GM23338 (cell line): Measurements from ENCODE around the gene BMAL1. TPM values are rescaled to one million over a fixed set of nuclear protein-coding genes. Genes with fewer than 3 reads are reported as not detected.

ENCODE experiments used
- ATAC-seq: fragments of 200-7000 bp; cut with Tn5 transposase; 3 replicates; pipeline ENCODE4 v1.9.1; 2020
- DNase-seq: peaks from one replicate; pipeline ENCODE4 v3.0.0-alpha.2; 2015; ENCODE audit warnings: low spot score
- H2AFZ ChIP-seq: fragments of 200-600 bp; sonication (generic); 2 replicates; pipeline ENCODE4 v1.8.0; 2016; ENCODE audit warnings: antibody characterized with exemption, mild to moderate bottlenecking, moderate library complexity
- H3F3A ChIP-seq: fragments of 200-600 bp; sonication (generic); replicated peaks from 2 replicates; pipeline ENCODE4 v1.8.0; 2017; ENCODE audit warnings: antibody characterized with exemption, mixed run types, low read depth
- H3K27ac ChIP-seq: fragments of 200-600 bp; sonication (generic); 2 replicates; pipeline ENCODE4 v1.6.1; 2016; ENCODE audit warnings: low read depth
- H3K27me3 ChIP-seq: fragments of 200-600 bp; sonication (generic); 2 replicates; pipeline ENCODE4 v1.8.0; 2016; ENCODE audit warnings: mild to moderate bottlenecking, mixed run types, moderate library complexity; ENCODE audit not compliant: insufficient read depth
- H3K36me3 ChIP-seq: fragments of 200-600 bp; sonication (generic); 2 replicates; pipeline ENCODE4 v1.8.0; 2016; ENCODE audit warnings: mild to moderate bottlenecking; ENCODE audit not compliant: insufficient read depth
- H3K4me1 ChIP-seq: fragments of 200-600 bp; sonication (generic); 2 replicates; pipeline ENCODE4 v1.8.0; 2016; ENCODE audit warnings: mild to moderate bottlenecking, moderate library complexity; ENCODE audit not compliant: insufficient read depth
- H3K4me2 ChIP-seq: fragments of 200-600 bp; sonication (generic); 2 replicates; pipeline ENCODE4 v1.7.1; 2017; ENCODE audit warnings: mixed run types
- H3K4me3 ChIP-seq: fragments of 200-600 bp; sonication (generic); 2 replicates; pipeline ENCODE4 v1.6.1; 2016; ENCODE audit warnings: mixed run types
- H3K79me2 ChIP-seq: fragments of 200-600 bp; sonication (generic); replicated peaks from 2 replicates; pipeline ENCODE4 v1.8.0; 2017; ENCODE audit warnings: mild to moderate bottlenecking; ENCODE audit not compliant: insufficient read depth
- H3K9me2 ChIP-seq: fragments of 200-600 bp; sonication (generic); 2 replicates; pipeline ENCODE4 v1.8.0; 2017; ENCODE audit not compliant: insufficient read depth
- H4K20me1 ChIP-seq: fragments of 200-600 bp; sonication (generic); replicated peaks from 2 replicates; pipeline ENCODE4 v1.8.0; 2017; ENCODE audit warnings: mild to moderate bottlenecking; ENCODE audit not compliant: insufficient read depth
- H3K27ac Mint-ChIP-seq: 2 replicates; pipeline ENCODE4 v1.8.0; 2020; ENCODE audit warnings: inconsistent platforms, mild to moderate bottlenecking, moderate library complexity, mixed read lengths
- H3K27me3 Mint-ChIP-seq: 3 replicates; pipeline ENCODE4 v1.8.0; 2022; ENCODE audit warnings: low read depth, mild to moderate bottlenecking, moderate library complexity, mixed read lengths, inconsistent platforms; ENCODE audit not compliant: insufficient read depth, poor library complexity
- H3K36me3 Mint-ChIP-seq: 3 replicates; pipeline ENCODE4 v1.8.0; 2021; ENCODE audit warnings: low read depth, mild to moderate bottlenecking, inconsistent platforms, moderate library complexity, mixed read lengths
- H3K4me1 Mint-ChIP-seq: 3 replicates; pipeline ENCODE4 v1.8.0; 2020; ENCODE audit warnings: mild to moderate bottlenecking, inconsistent platforms, mixed read lengths
- H3K4me3 Mint-ChIP-seq: 3 replicates; pipeline ENCODE4 v1.8.0; 2021; ENCODE audit warnings: moderate library complexity, mild to moderate bottlenecking, inconsistent platforms, mixed read lengths
- H3K9me3 Mint-ChIP-seq: 3 replicates; pipeline ENCODE4 v1.8.0; 2020; ENCODE audit warnings: moderate library complexity, mild to moderate bottlenecking, inconsistent platforms, mixed read lengths
- EZH2 ChIP-seq: fragments of 200-600 bp; sonication (generic); IDR thresholded peaks from one replicate; pipeline ENCODE4 v1.8.0; 2017; ENCODE audit warnings: antibody characterized with exemption, mild to moderate bottlenecking, low read depth; ENCODE audit not compliant: unreplicated experiment
- EZH2phosphoT487 ChIP-seq: fragments of 200-600 bp; sonication (generic); IDR thresholded peaks from one replicate; pipeline ENCODE4 v1.8.1; 2018; ENCODE audit warnings: antibody characterized with exemption; ENCODE audit not compliant: unreplicated experiment
- JUNB ChIP-seq: IDR thresholded peaks from one replicate; pipeline ENCODE4 v1.6.1; 2016; ENCODE audit warnings: antibody characterized with exemption; ENCODE audit not compliant: unreplicated experiment
- POLR2AphosphoS5 ChIP-seq: IDR thresholded peaks from 2 replicates; pipeline ENCODE4 v1.6.1; 2016; ENCODE audit warnings: antibody characterized with exemption, low read depth
- STAT1 ChIP-seq: IDR thresholded peaks from one replicate; pipeline ENCODE4 v1.6.1; 2016; ENCODE audit warnings: antibody characterized with exemption; ENCODE audit not compliant: unreplicated experiment
- ZNF114 ChIP-seq: fragments of 250-450 bp; sonication (Bioruptor Pico); IDR thresholded peaks from 2 replicates; pipeline ENCODE4 v1.5.0; 2020; ENCODE audit warnings: mild to moderate bottlenecking, moderate library complexity
- polyA plus RNA-seq: library from polyadenylated mRNA; unstranded; fragments of >200 nt; fragmentation: Nextera tagmentation; extraction: Ambion mirVana; gene quantifications from 2 replicates; pipeline ENCODE4 v1.2.1, GENCODE V29; 2016
- total RNA-seq: library from RNA; depleted of rRNA; stranded (reverse); fragments of >200 nt; shearing (Covaris generic); gene quantifications from 2 replicates; pipeline ENCODE4 v1.2.3, GENCODE V29; 2014
- TF ChIP-seq, protein P1 (sequence below): IDR thresholded peaks from one replicate; pipeline ENCODE4 v1.6.1; 2018; ENCODE audit warnings: antibody characterized with exemption; ENCODE audit not compliant: unreplicated experiment
- TF ChIP-seq, protein P2 (sequence below): IDR thresholded peaks from 2 replicates; pipeline ENCODE4 v1.6.1; 2016; ENCODE audit warnings: antibody characterized with exemption
- TF ChIP-seq, protein P3 (sequence below): fragments of 250-450 bp; sonication (Bioruptor Pico); IDR thresholded peaks from 2 replicates; pipeline ENCODE4 v1.5.0; 2020; ENCODE audit warnings: mild to moderate bottlenecking, moderate library complexity

BMAL1 gene
- total and polyA plus RNA-seq, 2 experiments from 2014 or later: 5.1 to 7.2 TPM

DNA sequence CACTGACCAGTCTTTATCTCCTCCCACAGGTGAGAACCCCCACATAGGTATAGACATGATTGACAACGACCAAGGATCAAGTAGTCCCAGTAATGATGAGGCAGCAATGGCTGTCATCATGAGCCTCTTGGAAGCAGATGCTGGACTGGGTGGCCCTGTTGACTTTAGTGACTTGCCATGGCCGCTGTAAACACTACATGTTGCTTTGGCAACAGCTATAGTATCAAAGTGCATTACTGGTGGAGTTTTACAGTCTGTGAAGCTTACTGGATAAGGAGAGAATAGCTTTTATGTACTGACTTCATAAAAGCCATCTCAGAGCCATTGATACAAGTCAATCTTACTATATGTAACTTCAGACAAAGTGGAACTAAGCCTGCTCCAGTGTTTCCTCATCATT is 109.0 kb downstream of the BMAL1 start (continued):
- TF ChIP-seq ZNF114 (no peak), STAT1 (no peak)

DNA sequence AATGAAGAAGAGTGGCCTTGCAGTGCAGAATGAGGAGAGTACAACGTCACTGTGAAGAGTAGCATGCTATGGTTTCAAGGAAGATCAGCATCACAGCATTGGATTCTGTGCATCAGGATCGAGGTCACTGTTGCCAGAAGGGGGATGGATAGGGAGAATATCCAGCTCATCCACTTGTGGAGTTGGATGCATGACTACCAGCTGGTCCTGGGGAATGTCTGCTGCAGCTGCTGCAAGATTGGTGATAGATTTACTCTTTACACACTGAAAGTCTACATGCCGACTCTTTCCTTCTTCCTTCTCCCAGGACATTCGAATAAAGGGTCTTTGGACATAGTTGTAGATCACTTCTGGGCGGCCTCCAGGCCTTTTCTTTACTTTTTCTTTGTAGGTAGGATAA is 111.2 kb downstream of the BMAL1 start:
- no peak overlapping the region for H3K27ac Mint-ChIP-seq
- H3K36me3 Mint-ChIP-seq: no peaks in the 10 kb centered on the region
- Histone ChIP-seq H3K36me3 (no peaks in the 10 kb centered on the region), H3K9me2 (no peaks in the 10 kb centered on the region), H2AFZ (no peak overlapping the region), H3F3A (no peaks in the 10 kb centered on the region), H3K4me2 (no peak overlapping the region), H4K20me1 (no peaks in the 10 kb centered on the region), H3K4me1 (no peaks in the 10 kb centered on the region), H3K27me3 (no peaks in the 10 kb centered on the region), H3K27ac (no peak overlapping the region), H3K4me3 (no peak overlapping the region), H3K79me2 (no peaks in the 10 kb centered on the region)
- no peaks in the 10 kb centered on the region for H3K9me3 Mint-ChIP-seq
- no peaks in the 10 kb centered on the region for H3K27me3 Mint-ChIP-seq
- TF ChIP-seq, protein P1, sequence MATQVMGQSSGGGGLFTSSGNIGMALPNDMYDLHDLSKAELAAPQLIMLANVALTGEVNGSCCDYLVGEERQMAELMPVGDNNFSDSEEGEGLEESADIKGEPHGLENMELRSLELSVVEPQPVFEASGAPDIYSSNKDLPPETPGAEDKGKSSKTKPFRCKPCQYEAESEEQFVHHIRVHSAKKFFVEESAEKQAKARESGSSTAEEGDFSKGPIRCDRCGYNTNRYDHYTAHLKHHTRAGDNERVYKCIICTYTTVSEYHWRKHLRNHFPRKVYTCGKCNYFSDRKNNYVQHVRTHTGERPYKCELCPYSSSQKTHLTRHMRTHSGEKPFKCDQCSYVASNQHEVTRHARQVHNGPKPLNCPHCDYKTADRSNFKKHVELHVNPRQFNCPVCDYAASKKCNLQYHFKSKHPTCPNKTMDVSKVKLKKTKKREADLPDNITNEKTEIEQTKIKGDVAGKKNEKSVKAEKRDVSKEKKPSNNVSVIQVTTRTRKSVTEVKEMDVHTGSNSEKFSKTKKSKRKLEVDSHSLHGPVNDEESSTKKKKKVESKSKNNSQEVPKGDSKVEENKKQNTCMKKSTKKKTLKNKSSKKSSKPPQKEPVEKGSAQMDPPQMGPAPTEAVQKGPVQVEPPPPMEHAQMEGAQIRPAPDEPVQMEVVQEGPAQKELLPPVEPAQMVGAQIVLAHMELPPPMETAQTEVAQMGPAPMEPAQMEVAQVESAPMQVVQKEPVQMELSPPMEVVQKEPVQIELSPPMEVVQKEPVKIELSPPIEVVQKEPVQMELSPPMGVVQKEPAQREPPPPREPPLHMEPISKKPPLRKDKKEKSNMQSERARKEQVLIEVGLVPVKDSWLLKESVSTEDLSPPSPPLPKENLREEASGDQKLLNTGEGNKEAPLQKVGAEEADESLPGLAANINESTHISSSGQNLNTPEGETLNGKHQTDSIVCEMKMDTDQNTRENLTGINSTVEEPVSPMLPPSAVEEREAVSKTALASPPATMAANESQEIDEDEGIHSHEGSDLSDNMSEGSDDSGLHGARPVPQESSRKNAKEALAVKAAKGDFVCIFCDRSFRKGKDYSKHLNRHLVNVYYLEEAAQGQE: no peak
- TF ChIP-seq EZH2phosphoT487 (no peak), ZNF114 (no peak), JUNB (no peak), POLR2AphosphoS5 (no peak), EZH2 (no peak)
- TF ChIP-seq, protein P2, sequence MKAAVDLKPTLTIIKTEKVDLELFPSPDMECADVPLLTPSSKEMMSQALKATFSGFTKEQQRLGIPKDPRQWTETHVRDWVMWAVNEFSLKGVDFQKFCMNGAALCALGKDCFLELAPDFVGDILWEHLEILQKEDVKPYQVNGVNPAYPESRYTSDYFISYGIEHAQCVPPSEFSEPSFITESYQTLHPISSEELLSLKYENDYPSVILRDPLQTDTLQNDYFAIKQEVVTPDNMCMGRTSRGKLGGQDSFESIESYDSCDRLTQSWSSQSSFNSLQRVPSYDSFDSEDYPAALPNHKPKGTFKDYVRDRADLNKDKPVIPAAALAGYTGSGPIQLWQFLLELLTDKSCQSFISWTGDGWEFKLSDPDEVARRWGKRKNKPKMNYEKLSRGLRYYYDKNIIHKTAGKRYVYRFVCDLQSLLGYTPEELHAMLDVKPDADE: no peak
- TF ChIP-seq, protein P3, sequence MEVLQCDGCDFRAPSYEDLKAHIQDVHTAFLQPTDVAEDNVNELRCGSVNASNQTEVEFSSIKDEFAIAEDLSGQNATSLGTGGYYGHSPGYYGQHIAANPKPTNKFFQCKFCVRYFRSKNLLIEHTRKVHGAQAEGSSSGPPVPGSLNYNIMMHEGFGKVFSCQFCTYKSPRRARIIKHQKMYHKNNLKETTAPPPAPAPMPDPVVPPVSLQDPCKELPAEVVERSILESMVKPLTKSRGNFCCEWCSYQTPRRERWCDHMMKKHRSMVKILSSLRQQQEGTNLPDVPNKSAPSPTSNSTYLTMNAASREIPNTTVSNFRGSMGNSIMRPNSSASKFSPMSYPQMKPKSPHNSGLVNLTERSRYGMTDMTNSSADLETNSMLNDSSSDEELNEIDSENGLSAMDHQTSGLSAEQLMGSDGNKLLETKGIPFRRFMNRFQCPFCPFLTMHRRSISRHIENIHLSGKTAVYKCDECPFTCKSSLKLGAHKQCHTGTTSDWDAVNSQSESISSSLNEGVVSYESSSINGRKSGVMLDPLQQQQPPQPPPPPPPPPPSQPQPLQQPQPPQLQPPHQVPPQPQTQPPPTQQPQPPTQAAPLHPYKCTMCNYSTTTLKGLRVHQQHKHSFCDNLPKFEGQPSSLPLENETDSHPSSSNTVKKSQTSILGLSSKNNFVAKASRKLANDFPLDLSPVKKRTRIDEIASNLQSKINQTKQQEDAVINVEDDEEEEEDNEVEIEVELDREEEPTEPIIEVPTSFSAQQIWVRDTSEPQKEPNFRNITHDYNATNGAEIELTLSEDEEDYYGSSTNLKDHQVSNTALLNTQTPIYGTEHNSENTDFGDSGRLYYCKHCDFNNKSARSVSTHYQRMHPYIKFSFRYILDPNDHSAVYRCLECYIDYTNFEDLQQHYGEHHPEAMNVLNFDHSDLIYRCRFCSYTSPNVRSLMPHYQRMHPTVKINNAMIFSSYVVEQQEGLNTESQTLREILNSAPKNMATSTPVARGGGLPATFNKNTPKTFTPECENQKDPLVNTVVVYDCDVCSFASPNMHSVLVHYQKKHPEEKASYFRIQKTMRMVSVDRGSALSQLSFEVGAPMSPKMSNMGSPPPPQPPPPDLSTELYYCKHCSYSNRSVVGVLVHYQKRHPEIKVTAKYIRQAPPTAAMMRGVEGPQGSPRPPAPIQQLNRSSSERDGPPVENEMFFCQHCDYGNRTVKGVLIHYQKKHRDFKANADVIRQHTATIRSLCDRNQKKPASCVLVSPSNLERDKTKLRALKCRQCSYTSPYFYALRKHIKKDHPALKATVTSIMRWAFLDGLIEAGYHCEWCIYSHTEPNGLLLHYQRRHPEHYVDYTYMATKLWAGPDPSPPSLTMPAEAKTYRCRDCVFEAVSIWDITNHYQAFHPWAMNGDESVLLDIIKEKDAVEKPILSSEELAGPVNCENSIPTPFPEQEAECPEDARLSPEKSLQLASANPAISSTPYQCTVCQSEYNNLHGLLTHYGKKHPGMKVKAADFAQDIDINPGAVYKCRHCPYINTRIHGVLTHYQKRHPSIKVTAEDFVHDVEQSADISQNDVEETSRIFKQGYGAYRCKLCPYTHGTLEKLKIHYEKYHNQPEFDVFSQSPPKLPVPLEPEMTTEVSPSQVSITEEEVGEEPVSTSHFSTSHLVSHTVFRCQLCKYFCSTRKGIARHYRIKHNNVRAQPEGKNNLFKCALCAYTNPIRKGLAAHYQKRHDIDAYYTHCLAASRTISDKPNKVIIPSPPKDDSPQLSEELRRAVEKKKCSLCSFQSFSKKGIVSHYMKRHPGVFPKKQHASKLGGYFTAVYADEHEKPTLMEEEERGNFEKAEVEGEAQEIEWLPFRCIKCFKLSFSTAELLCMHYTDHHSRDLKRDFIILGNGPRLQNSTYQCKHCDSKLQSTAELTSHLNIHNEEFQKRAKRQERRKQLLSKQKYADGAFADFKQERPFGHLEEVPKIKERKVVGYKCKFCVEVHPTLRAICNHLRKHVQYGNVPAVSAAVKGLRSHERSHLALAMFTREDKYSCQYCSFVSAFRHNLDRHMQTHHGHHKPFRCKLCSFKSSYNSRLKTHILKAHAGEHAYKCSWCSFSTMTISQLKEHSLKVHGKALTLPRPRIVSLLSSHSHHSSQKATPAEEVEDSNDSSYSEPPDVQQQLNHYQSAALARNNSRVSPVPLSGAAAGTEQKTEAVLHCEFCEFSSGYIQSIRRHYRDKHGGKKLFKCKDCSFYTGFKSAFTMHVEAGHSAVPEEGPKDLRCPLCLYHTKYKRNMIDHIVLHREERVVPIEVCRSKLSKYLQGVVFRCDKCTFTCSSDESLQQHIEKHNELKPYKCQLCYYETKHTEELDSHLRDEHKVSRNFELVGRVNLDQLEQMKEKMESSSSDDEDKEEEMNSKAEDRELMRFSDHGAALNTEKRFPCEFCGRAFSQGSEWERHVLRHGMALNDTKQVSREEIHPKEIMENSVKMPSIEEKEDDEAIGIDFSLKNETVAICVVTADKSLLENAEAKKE: no peak
- no peak for ATAC-seq
- H3K4me1 Mint-ChIP-seq: no peaks in the 10 kb centered on the region
- H3K4me3 Mint-ChIP-seq: no peak overlapping the region
- DNase-seq: no peak
